ENCODE data around the gene ARL3.

DNA sequence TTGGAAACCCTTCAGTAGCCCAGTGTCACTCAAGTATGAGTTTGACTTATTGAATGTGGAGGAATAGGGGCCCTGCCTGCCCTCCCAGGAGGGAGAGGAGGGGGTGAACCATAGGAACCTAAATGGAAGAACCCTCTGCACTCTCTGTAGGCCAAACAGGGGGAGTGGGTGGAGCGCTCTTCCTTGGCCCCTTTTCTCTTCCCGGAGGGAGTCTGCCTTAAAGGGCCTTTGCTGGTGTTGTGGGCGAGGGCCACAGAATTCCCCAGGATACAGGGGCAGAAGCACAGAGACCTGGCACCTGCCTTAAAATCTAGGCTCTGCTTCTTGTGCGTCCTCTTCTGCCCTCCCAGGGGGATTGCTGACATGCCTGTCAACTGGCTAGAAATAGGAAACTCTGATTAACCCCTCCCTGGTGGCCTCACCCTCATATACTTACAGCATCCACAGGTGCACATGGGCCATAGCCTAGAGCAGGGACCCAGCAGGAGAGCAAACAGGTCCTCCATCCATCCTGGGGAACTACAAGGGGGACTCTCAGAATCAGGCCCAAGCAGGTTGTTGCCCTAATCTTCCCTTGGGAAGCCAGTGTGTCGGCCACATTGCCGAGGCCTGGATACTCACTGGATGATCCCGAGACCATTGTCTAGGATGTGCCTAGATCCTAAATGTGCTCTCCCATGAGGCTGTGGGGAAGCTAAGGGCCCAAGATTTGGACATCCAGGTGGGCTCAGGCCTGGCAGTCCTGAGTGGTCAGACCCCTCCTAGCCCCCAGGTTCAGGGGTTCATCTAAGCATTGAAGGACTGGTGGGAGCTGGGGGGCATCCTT lies 66.5 kb downstream of the ARL3 start:
- TF ChIP-seq CTCF (IDR thresholded peaks at IDR 0.05): no peak
- no peak for TF ChIP-seq POLR2A (IDR thresholded peaks at IDR 0.05)

Data from body of pancreas (tissue), 4 donors.